Measurements from ENCODE around the gene ROR2.

GRCh38 chr9:91954841-91955471 lies 4.9 kb upstream of the ROR2 start:
- TF ChIP-seq CTCF (IDR thresholded peaks at IDR 0.05): peak; percentile 25 to 56 (median 48)
- no peak for TF ChIP-seq POLR2A (IDR thresholded peaks at IDR 0.05)
